ENCODE data around the gene ACKR3.

Gene ACKR3

DNA sequence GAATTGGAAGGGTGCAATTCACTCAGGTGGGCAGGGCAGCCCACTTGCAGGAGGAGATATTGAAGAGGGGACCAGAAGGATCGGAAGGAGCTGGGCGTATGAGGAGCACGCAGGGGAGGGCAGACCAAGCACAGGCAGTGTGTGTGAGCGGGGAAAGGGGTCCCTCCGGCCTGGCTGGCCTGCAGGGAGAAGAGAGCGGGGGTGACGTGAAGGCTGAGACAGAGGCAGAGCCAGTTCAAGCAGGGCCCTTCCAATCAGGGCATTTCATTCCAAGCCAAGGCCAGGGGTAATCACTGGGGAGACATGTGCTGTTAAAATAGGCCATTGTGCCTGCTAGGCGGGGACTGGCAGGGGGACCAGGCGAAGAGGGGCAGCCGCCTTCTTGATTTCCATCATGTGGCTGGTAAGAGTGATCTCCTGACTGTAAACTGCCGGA lies 62.2 kb downstream of the ACKR3 start:
- no peak for DNase-seq

All from activated effector memory CD4-positive, alpha-beta T cell treated with Interleukin-2 at 50 U/mL for 16 hours (primary cell).